8988T (cell line): Measurements from ENCODE around the gene ENKUR.
A peak's percentile ranks its signal among the peaks of the same experiment; 100 is the strongest.
"Not testable (repeated sequence)": the region's sequence is repeated elsewhere in the genome, so short reads cannot be mapped to it uniquely, and the experiment has no call there.

ENCODE experiments used
- DNase-seq: peaks from one replicate; pipeline ENCODE4 v3.0.0; 2011

The ENKUR gene

DNA sequence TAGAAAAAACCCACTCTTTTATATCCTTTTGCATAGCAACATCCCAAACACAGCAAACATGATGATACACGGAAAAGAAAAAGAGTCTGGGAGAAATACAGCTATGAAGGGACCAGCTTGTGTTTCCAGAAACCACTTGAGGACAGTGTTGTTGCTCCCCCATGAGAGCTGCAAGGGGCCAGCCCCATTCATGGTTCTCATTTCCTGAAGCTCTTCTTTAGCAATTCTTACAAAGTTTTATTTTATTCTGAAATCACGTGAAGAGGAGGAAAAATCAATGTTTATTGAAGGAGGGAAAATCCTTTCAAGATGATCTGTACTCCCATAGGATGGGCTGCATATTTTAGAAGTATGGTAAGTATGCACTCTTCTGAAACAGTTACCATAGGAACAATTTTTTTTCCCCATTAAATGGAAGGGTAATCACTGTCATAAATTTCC, 46.1 kb downstream of the ENKUR start:
- DNase-seq: no peak

DNA sequence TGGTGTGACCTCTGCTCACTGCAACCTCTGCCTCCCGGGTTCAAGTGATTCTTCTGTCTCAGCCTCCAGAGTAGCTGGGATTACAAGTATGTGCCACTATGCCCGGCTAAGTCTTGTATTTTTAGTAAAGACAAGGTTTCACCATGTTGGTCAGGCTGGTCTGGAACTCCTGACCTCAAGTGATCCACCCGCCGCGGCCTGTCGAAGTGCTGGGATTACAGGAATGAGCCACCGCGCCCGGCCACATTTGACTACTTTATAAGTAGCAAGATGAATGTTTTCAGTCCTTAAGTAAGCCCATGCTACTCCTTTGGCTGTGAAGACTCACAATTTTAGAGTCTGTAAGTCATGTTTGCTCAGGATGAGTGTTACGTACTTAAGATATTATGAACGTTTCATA, 47.0 kb downstream of the ENKUR start:
- DNase-seq: not testable (repeated sequence)

DNA sequence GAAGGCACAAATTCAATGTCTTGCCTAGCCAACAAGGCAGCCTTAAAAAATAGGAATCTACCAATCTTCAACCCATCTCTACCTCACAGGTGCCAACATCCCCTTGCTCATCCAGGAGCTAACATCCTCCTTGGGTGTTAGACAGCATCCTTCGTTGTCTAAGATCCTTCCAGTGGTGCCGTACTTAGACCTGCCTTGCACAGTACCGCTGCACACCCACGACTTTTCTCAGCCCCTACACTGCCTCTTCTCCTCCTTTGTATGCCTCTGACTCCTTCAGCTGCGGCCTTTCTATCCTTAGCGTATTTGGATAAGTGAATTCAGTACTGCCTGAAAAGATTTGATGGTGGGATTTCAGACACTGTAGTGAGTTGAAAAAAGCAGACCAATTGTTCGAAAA, 47.6 kb downstream of the ENKUR start:
- DNase-seq: no peak

DNA sequence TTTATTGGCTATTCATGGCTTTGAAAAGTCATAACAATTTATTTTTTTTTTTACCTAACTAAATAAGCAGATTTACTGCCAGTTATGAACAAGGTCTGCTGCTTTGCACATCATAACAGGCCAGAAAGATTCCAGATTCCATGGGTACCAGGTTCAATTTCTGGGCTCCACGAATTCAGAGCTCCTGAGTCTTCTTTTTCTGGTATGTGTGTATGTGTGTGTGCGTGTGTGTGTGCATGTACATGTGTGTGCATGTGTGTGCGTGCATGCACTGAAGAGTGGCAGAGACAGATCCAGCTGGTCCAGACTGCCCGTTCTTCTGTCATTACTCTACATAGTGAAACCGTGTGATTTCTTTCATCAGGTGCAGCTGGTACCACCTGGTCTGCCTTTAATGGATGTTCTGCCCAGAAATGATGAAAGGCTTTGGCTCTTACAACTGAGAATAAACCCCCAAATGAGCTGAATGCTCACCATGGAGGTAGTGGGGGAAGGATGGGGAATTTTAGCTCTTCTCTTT, 48.9 kb downstream of the ENKUR start:
- no peak for DNase-seq

DNA sequence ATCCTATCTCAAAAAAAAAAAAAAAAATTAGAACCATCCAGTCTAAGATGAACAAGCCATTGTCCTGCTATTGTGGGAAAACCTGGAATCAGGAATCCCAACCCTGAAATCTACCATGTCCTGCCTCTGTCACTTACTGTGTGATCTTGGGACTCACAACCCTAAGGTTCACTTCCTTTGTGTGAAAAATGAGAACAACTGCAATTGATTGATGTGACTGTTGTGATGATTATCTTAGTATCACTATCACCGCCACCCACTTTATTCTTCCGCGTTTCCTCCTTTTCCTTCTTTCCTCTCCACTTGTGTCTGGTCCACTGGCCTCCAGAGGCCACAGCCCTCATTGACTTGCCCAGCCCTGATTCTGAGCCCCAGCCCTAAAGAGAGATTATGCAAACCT, 50.9 kb downstream of the ENKUR start:
- DNase-seq: no peak

DNA sequence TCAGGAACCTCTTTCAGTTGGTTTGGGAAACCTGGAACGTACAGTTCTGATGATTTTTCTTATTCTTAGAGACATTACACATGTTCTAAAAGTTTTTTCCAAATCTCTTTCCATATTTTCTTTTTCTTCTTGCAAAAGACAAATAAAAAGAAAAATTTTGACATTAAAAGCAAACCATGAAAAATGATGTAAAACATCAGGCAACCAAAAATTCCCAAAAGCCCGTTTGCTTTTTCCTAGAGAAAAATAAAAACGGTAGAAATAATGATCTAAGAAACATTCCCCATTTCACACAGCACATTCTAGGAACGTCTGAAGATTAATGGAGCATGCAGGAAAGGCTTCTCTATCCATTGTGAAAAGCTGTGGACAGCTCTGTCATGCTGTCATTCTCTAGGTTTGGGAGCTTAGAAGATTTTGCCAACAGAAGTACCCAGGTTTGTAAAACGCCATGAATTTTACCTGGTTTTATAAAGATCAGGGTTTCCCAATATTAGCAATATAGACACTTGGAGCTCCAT, 52.4 kb downstream of the ENKUR start:
- no peak for DNase-seq

DNA sequence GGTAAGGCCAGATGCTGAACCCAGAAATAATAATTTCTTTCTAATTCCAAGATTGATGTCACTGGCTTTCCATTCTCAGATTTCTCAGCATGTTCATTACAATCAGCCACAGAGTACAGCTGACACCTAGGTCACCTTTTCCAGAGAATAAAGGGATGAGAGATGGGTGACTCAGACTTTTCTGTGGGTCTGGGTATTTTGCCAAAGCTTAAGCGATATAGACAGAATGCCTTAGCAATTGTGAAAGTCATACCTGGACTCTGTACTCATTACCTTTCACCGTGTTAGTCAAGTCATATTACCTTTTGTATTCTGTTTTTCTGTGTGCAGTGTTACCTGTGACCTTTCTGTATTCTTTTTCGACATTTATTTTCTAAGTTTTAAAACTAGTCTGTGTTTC, 53.0 kb downstream of the ENKUR start:
- DNase-seq: no peak

DNA sequence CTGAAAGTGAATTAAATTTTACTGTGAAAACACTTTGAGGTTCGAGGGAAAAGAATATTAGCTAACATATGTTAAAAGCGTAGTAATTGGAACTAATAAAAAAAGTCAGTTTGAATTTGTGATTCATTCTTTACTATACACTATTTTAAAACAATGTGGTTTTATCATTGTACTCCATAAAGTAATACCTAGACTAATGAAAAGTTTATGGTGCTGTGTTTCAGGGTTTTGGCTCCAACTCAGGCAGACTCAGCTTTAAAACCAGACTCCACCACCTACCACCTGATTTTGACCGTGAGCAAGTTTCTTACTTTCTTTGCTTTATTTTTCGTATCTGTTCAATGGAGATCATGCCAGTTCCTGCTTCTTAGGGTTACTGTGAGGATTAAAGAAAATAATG, 54.4 kb downstream of the ENKUR start:
- DNase-seq: no peak

DNA sequence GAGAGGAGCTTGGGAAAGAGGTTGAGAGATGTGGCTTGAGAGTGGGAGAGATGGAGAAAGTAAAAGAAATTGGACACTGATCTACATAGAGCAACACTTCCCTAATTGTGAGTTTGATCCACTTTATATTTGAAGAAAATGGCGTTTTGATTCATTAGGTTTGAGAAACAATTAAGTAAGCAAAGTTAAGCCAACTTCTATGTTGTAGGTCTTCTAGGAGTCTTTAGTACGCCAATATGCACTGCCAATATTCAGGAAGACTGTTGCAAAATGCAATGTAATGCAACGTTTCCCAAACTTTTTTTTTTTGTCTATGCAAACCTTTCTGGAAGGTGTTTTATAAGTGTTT, 56.6 kb downstream of the ENKUR start:
- no peak for DNase-seq

DNA sequence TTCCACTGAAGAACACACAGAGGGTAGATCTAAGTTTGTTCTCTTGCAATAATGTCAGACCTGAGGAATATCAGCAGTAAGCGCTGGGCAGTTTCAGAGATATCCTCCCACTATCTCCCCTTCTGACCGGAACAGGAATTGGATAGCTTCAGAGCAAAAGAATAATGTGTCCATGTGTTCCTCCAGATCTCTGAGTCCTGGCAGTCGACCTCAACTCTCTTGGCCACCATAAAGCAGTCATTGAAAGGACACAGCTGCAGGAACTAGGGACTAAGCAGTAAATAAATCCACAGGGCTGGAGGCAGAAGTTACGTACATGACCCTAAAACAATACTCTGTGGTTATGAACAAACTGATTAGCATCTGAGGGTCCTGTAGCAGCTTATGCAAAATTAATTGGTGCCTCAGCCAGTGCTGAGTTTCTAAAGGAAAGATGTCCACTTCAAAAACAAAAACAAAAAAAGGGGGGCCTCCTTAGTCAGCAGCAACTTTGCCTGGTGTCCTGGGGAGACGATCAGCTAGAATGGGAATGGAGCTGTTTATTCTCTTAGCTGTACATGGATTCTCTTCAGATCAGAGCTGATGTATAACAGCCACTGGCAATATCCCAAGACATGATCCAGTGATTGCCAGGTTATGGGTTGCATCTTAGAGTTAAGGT, 57.1 kb downstream of the ENKUR start:
- DNase-seq: no peak

DNA sequence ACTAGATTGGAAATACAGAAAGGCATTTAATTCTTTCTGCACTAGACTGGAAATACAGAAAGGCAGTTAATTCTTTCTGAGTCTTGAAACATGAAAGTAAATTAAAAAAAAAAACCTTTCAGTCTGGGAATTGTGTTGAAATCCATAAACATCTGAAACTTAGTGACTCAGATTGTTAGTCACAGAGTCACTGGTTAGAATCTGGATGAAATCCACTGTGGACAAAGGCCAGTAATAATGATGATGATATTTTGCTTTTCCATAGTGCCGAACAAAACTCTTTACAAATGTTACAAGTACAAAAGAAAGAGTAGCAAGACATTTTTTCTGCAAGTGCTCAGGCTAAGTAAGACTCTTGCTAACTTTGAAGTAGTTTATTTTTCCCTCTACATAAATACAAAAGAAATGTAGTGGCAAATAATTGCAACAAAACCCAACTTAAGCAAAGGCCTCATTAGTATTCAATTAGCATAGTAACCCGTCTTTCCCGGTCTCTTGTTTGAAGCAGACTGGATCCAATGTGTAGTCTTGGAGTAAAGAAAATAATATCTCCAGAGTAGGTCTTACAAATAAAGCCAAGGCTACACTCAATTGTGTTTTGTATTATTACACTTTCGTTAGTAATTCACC, 57.8 kb downstream of the ENKUR start:
- DNase-seq: no peak

DNA sequence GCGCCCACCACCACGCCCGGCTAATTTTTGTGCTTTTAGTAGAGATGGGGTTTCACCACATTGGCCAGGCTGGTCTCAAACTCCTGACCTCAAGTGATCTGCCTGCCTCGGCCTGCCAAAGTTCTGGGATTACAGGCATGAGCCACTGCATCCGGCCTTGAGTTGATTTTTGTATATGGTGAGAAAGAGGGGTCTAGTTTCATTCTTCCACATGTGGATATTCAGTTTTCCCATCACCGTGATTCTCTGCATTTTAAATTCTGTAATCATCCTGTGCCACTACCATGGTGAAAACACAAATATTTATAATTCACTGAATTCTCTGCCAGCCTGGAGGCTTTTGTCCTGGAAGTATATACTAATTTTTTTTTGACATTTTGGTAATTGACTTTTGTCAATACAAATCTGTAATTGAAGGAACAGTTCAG, 58.3 kb downstream of the ENKUR start:
- DNase-seq: not testable (repeated sequence)

DNA sequence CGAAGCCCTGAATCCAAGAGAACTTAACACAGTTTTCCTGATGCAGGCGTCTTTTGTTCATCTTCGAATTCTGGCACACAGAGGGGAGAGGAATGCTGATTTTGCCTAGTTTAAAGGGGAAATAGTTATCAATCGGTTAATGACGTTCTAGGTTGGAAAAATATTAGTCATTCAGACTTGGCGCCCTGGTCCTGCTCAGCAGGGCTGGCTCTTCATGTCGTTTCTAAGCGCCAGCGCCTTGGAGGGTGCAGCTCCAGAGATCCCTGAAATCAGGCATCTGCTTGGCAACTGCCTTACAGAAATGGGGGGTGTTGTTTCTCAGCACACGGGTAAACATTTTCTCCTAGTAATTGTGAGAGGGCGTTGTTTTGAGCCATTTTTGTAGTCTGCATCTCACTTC, 62.3 kb downstream of the ENKUR start:
- no peak for DNase-seq

DNA sequence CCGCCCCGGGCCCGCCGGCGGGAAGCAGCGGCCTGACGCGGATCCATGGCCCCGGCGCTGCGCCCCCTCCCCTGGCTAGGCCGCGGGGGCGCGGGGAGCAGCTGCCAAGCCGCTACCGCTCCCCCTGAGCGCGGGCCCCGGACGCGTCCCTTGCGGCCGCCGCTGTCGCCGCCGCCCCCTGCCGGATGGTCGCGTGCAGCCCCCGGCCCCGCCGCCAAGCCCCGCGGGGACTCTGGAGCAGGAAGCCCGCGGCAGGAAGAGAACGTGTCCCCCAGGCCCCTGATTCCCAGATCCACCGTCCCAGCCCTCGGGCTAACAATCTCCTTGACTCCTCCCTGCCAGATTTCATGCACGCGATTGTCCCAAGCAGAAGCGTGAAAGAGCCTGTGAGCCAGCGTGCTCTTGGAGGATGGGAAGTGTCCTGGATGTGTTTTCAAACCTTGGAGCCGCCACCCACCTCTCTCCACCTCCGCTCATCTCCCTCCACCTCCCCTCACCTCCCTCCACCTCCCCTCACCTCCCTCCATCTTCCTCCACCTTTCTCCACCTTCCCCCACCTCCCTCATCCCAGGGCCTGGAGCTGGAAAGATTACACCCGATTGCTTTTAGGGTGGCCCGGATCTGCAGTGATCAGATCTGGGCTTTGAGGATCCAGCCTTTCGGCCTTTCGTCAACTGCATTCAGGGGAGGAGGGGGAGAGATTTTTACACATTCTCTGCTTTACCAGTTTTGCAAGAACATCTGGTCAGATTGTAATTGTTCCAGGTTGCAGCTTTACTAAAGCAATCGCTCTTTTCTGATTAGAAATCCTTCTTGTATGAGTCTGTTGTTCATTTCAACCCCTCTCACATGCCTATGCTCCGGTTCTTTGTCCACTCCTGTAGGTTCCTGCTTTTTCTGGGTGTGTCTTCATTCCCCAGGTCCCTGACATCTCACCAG, 63.0 kb downstream of the ENKUR start:
- DNase-seq: peak; percentile 61

DNA sequence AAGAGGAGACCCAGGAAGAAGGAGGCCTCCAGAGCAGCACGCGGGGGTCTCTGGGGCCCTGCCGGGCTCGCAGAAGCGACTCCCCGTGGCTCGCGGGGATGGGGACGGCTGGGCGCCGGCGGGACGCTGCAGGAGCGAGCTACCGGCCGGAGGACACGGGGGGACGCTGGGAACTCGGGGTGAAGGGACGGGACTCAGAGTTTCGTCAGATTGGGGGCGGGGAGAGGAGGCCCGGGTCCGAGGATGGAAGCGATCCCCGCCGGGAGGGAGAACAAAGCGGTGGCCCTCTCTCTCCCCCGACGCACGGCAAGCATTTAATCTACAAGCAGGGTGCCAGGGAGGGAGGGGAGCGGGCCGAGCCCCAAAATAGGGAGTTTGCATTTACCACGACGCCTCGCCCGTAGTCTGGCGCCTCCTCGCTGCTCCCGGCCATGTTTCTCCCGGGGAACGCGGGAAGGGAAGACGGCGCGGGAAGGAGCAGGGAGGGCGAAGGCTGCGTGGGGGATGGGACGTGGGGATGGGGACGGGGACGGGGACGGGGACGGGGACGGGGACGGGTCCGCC, 63.7 kb downstream of the ENKUR start, which contains the start of gene PRTFDC1:
Gene PRTFDC1, minus strand, starts transcription at position 464 of the 564 bp plus-strand sequence. Its CDS starts 31 bp downstream, at position 433.
- DNase-seq: peak; percentile 61

DNA sequence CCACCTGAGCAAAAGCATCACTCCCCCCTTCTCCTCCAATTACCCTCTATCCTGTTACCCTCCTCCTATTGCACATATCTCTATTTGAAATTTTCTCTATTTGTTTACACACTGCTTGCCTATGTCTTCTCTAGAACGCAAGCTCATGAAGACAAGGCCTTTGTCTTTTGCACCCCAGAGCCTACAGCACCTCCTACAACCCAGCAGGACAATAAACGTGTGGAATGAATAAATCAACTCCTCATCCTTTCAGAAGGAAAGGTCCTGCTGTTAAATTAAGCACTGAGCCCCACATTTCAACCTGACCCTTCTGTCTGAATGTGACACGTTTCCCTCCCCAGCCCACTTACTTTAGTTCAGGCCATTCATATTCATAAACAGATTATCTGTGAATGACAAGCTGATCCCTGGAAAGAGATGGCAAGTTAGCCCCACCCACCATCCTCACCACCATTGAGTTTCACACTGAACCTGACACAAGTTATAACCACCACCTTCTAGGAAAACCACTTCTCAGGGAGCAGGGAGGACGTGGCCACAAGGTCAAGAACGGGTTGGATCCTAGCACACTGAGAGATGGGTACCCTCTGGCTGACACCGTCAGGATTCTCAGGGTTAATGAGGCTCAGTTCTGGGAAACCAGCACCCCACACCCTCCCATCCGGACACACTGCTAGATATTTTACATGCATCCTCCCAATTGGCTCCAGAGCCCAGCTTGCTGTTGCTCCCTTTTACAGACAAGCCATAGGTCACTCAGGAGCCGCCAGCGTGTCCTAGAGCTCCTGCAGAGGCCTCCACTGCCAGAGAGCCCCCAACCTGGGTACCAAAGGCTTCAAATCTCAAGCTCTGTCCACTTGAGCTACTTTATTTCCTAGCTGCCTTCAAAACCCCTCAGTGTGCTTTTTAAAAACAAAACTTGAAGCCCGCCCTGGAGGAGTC, 64.5 kb downstream of the ENKUR start:
- no peak for DNase-seq

DNA sequence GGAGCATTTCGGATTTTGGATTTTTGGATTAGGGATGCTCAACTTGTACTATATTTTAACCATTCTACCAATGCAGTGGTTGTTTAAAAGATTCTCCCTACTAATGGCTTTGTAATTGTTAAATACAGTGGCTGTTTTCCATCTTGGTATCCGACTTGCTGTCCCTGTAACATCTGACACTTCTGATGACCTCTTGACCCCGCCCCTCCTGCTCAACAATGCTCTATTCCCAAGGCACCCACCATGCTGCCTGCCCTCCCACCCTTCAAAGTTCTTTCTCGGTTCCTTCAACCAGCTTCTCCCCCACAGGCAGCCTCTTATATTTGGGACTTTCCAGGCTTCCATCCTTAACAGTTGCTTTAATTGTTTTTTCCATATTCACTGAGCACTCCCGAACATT, 65.5 kb downstream of the ENKUR start:
- no peak for DNase-seq

DNA sequence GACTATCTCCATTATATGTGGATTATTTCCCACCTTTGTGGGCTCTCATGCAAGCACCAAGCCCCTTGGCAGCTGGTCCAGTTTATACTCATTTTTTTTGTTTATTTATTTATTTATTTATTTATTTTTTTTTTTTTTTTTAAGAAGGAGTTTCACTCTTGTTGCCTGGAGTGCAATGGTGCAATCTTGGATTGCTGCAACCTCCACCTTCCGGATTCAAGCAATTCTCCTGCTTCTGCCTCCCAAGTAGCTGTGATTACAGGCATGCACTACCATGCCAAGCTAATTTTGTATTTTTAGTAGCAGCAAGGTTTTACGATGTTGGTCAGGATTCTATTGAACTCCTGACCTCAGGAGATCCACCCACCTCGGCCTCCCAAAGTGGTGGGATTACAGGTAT, 66.3 kb downstream of the ENKUR start:
- no peak for DNase-seq

DNA sequence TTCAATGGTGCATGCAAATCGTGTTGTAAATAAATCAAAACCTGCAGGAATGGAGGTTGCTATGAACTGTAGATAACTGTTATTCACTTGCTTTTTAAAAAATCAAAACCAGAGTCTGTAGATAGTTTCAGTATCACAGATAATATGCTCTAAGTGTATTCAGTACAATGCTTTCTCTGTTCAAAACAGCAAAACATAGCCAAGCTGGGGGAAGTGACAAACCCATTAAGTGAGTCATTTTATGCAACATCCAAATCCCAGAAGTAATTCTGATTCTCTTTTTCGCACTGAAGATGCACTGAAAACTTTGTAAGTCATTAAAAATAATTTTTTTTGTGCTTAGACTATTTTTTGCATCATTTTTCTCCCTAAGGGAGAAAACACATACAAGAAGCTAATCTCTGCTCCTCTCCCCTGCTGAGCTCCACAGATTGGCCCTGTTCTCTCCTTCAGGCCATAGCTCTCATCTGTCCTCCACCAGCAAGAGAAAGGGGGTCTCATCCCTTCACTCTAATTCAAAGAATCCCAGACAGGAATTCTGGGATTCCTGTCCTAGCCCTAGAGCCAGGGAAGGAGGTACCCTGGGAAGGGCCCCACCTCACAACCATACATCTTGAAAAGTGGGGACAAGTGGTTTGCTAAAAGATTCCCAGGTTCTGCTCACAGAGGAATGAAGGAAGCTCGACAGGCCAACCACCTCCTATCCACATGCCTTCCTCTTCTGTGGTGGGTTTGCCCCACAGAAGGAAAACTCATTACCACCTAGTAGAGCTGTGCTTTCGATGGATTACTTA, 68.5 kb downstream of the ENKUR start:
- no peak for DNase-seq

DNA sequence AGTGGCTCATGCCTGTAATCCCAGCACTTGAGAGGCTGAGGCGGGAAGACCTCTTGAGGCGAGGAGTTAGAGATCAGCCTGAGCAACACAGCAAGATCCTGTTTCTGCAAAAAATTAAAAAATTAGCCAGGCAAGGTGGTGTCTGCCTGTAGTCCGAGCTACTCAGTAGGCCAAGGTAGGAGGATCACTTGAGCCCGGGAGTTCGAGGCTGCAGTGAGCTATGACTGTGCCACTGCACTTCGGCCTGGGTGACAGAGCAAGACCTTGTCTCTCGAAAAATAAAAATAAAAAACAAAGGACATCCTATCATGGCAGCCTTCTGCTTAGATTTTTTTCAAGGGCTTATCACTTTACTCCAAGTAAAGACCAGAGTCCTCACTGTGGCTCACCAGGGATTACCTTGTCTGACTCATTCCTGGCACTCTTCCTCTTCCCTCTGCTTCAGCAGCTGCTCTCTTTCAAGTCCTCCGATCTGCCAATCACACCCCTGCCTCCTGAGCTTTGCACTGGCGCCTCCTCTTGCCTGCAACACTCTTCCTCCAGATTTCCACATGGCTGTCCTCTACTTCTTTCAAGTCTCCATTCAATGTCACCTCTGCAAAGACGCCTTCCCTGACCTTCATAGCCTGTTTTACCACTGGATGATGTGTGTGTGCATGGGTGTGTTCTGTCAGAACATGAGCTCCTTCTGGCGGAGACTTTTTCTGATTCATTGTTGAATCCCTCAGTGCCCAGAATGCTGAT, 71.3 kb downstream of the ENKUR start:
- DNase-seq: peak; percentile 23
